HEK293 (cell line): ENCODE results near the gene ENTPD3.
A peak's percentile ranks its signal among the peaks of the same experiment; 100 is the strongest.

Experiments
- CTCF ChIA-PET: fragments of 350-600 bp; formaldehyde crosslinking; extraction: SDS; loops from one replicate; lab custom pipeline; 2021; ENCODE audit warnings: antibody characterized with exemption; lab: Yijun Ruan, JAX
- POLR2A ChIA-PET: fragments of 300-600 bp; formaldehyde crosslinking; extraction: SDS; loops from one replicate; lab custom pipeline; 2020; ENCODE audit warnings: antibody characterized with exemption, inconsistent platforms; lab: Yijun Ruan, JAX
- H3K27ac ChIP-seq: fragments of 200-500 bp; sonication (Bioruptor generic); 2 replicates; pipeline ENCODE4 v1.5.1; 2014; ENCODE audit warnings: low read depth, low read length, control low read depth, inconsistent platforms; ENCODE audit errors: extremely low read depth
- H3K36me3 ChIP-seq, 2 experiments: fragments of 200-500 bp in 1 of 2; sonication (Bioruptor generic) in 1 of 2; 1 replicate in 1 of 2; 2 replicates in 1 of 2; pipeline ENCODE4 v1.5.1; 2014 to 2017; ENCODE audit warnings: inconsistent platforms in 2 of 2, low read length in 2 of 2; ENCODE audit not compliant: control insufficient read depth in 2 of 2, insufficient read depth in 1 of 2
- H3K4me1 ChIP-seq: fragments of 200-500 bp; sonication (Bioruptor generic); 2 replicates; pipeline ENCODE4 v1.5.1; 2014; ENCODE audit warnings: mild to moderate bottlenecking, low read length, inconsistent platforms; ENCODE audit not compliant: control insufficient read depth, insufficient read depth
- H3K4me3 ChIP-seq: 2 replicates; pipeline ENCODE4 v1.5.1; 2011; ENCODE audit warnings: low read depth, mild to moderate bottlenecking, control low read depth, low read length, moderate library complexity
- H3K9me3 ChIP-seq: fragments of 200-500 bp; sonication (Bioruptor generic); 2 replicates; pipeline ENCODE4 v1.5.1; 2014; ENCODE audit warnings: low read depth, low read length, inconsistent platforms; ENCODE audit not compliant: control insufficient read depth, insufficient read depth
- BCL11A ChIP-seq: fragments of 450-650 bp; formaldehyde crosslinking; IDR thresholded peaks from 2 replicates; pipeline ENCODE4 v1.5.1; 2016; ENCODE audit warnings: low read depth, missing biosample characterization, missing genetic modification characterization
- FEZF1 ChIP-seq: fragments of 450-650 bp; formaldehyde crosslinking; IDR thresholded peaks from 2 replicates; pipeline ENCODE4 v1.5.1; 2016; ENCODE audit warnings: missing biosample characterization, missing genetic modification characterization
- GFI1B ChIP-seq: fragments of 450-650 bp; formaldehyde crosslinking; IDR thresholded peaks from 2 replicates; pipeline ENCODE4 v1.5.1; 2016; ENCODE audit warnings: missing biosample characterization, missing genetic modification characterization
- IKZF3 ChIP-seq: fragments of 450-650 bp; IDR thresholded peaks from 2 replicates; pipeline ENCODE4 v1.5.0; 2018; ENCODE audit warnings: missing biosample characterization, mild to moderate bottlenecking, missing genetic modification characterization, moderate library complexity
- SALL2 ChIP-seq: fragments of 450-650 bp; formaldehyde crosslinking; IDR thresholded peaks from 2 replicates; pipeline ENCODE4 v1.5.0; 2017; ENCODE audit warnings: missing biosample characterization, mild to moderate bottlenecking, missing genetic modification characterization, borderline replicate concordance
- YY1 ChIP-seq: fragments of 450-650 bp; formaldehyde crosslinking; IDR thresholded peaks from 2 replicates; pipeline ENCODE4 v1.5.1; 2018; ENCODE audit warnings: missing biosample characterization, missing genetic modification characterization
- ZNF121 ChIP-seq: fragments of 450-650 bp; formaldehyde crosslinking; IDR thresholded peaks from 2 replicates; pipeline ENCODE4 v1.5.1; 2016; ENCODE audit warnings: missing biosample characterization, missing genetic modification characterization
- ZNF138 ChIP-seq: fragments of 450-650 bp; formaldehyde crosslinking; IDR thresholded peaks from 2 replicates; pipeline ENCODE4 v1.5.1; 2016; ENCODE audit warnings: missing biosample characterization, missing genetic modification characterization, borderline replicate concordance
- ZNF140 ChIP-seq: fragments of 450-650 bp; formaldehyde crosslinking; IDR thresholded peaks from 2 replicates; pipeline ENCODE4 v1.5.1; 2016; ENCODE audit warnings: missing biosample characterization, missing genetic modification characterization
- ZNF221 ChIP-seq: fragments of 450-650 bp; formaldehyde crosslinking; IDR thresholded peaks from 2 replicates; pipeline ENCODE4 v1.5.1; 2017; ENCODE audit warnings: missing biosample characterization, missing genetic modification characterization, borderline replicate concordance
- ZNF23 ChIP-seq: fragments of 450-650 bp; formaldehyde crosslinking; IDR thresholded peaks from 2 replicates; pipeline ENCODE4 v1.5.1; 2016; ENCODE audit warnings: missing biosample characterization, missing genetic modification characterization, borderline replicate concordance
- ZNF24 ChIP-seq: fragments of 450-650 bp; formaldehyde crosslinking; IDR thresholded peaks from 2 replicates; pipeline ENCODE4 v1.5.1; 2016; ENCODE audit warnings: missing biosample characterization, missing genetic modification characterization
- ZNF248 ChIP-seq: fragments of 450-650 bp; formaldehyde crosslinking; IDR thresholded peaks from 2 replicates; pipeline ENCODE4 v1.5.1; 2017; ENCODE audit warnings: missing biosample characterization, missing genetic modification characterization
- ZNF391 ChIP-seq: fragments of 450-650 bp; formaldehyde crosslinking; IDR thresholded peaks from 2 replicates; pipeline ENCODE4 v1.5.1; 2016; ENCODE audit warnings: low read depth, missing biosample characterization, missing genetic modification characterization, borderline replicate concordance
- ZNF404 ChIP-seq: fragments of 450-650 bp; formaldehyde crosslinking; IDR thresholded peaks from 2 replicates; pipeline ENCODE4 v1.5.1; 2017; ENCODE audit warnings: missing biosample characterization, missing genetic modification characterization
- ZNF426 ChIP-seq: fragments of 450-650 bp; formaldehyde crosslinking; IDR thresholded peaks from 2 replicates; pipeline ENCODE4 v1.5.1; 2017; ENCODE audit warnings: missing biosample characterization, missing genetic modification characterization, mild to moderate bottlenecking, inconsistent platforms, moderate library complexity
- ZNF510 ChIP-seq: fragments of 450-650 bp; formaldehyde crosslinking; IDR thresholded peaks from 2 replicates; pipeline ENCODE4 v1.5.1; 2018; ENCODE audit warnings: mild to moderate bottlenecking, missing genetic modification characterization, missing biosample characterization; ENCODE audit not compliant: insufficient replicate concordance
- ZNF521 ChIP-seq: fragments of 450-650 bp; formaldehyde crosslinking; IDR thresholded peaks from 2 replicates; pipeline ENCODE4 v1.5.1; 2017; ENCODE audit warnings: missing biosample characterization, mild to moderate bottlenecking, missing genetic modification characterization
- ZNF610 ChIP-seq: fragments of 450-650 bp; formaldehyde crosslinking; IDR thresholded peaks from 2 replicates; pipeline ENCODE4 v1.5.1; 2016; ENCODE audit warnings: missing biosample characterization, missing genetic modification characterization, borderline replicate concordance
- ZNF623 ChIP-seq: fragments of 450-650 bp; formaldehyde crosslinking; IDR thresholded peaks from 2 replicates; pipeline ENCODE4 v1.5.1; 2016; ENCODE audit warnings: missing biosample characterization, missing genetic modification characterization
- ZNF660 ChIP-seq: fragments of 450-650 bp; IDR thresholded peaks from 2 replicates; pipeline ENCODE4 v1.5.1; 2018; ENCODE audit warnings: missing biosample characterization, mild to moderate bottlenecking, missing genetic modification characterization
- ZNF677 ChIP-seq: fragments of 450-650 bp; IDR thresholded peaks from 2 replicates; pipeline ENCODE4 v1.5.0; 2018; ENCODE audit warnings: missing biosample characterization, mild to moderate bottlenecking, missing genetic modification characterization, moderate library complexity
- TF ChIP-seq, protein P1 (sequence below): fragments of 450-650 bp; formaldehyde crosslinking; IDR thresholded peaks from 2 replicates; pipeline ENCODE4 v1.5.1; 2016; ENCODE audit warnings: missing biosample characterization, missing genetic modification characterization
- TF ChIP-seq, protein P2 (sequence below): fragments of 450-650 bp; formaldehyde crosslinking; IDR thresholded peaks from 2 replicates; pipeline ENCODE4 v1.5.1; 2017; ENCODE audit warnings: missing biosample characterization, missing genetic modification characterization
- TF ChIP-seq, protein P3 (sequence below): fragments of 450-650 bp; formaldehyde crosslinking; IDR thresholded peaks from 2 replicates; pipeline ENCODE4 v1.5.1; 2016; ENCODE audit warnings: missing biosample characterization, missing genetic modification characterization, low read depth
- TF ChIP-seq, protein P4 (sequence below): sonication (generic); formaldehyde crosslinking; IDR thresholded peaks from 2 replicates; pipeline ENCODE4 v1.8.1; 2022; ENCODE audit warnings: mild to moderate bottlenecking, moderate library complexity, missing genetic modification reagents

Gene ENTPD3

DNA sequence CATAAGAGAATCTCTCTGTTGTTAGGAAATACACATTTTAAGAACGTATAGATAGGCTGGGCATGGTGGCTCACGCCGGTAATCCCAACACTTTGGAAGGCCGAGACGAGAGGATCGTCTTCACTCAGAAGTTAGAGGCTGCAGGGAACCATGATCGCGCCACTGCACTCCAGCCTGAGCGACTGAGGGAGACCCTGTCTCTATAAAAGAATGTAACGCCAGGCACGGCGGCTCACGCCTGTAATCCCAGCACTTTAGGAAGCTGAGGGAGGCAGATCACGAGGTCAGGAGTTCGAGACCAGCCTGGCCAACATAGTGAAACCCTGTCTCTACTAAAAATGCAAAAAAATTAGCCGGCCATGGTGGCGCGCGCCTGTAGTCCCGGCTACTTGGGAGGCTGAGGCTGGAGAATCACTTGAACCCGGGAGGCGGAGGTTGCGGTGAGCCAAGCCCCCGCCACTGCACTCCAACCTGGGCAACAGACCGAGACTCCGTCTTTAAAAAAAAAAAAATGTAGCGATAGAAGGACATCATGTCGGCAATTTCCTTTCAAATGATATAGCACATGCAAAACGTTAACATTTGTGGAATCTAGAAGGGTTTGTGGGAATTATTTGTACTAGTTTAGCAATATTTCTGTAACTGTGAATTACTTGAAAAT lies 69.4 kb downstream of the ENTPD3 start:
- H3K4me1 ChIP-seq, result no peaks in the 10 kb centered on the region
- H3K27ac ChIP-seq, result no peak overlapping the region
- peaks cover 24 to 38% of the 10 kb centered on the region in 2 experiments; a peak in 2 of 3 replicates for H3K36me3 ChIP-seq
- TF ChIP-seq ZNF660 (no peak), ZNF610 (tag by site-specific recombination) (no peak), ZNF404 (tag by site-specific recombination) (no peak), BCL11A (tag by site-specific recombination) (no peak), ZNF391 (tag by site-specific recombination) (no peak), ZNF121 (tag by site-specific recombination) (no peak), FEZF1 (tag by site-specific recombination) (no peak), ZNF426 (no peak), SALL2 (tag by site-specific recombination) (no peak), GFI1B (tag by site-specific recombination) (no peak), IKZF3 (tag by site-specific recombination) (no peak), ZNF677 (tag by site-specific recombination) (no peak), ZNF24 (no peak), YY1 (tag by site-specific recombination) (no peak)
- TF ChIP-seq, protein P1, sequence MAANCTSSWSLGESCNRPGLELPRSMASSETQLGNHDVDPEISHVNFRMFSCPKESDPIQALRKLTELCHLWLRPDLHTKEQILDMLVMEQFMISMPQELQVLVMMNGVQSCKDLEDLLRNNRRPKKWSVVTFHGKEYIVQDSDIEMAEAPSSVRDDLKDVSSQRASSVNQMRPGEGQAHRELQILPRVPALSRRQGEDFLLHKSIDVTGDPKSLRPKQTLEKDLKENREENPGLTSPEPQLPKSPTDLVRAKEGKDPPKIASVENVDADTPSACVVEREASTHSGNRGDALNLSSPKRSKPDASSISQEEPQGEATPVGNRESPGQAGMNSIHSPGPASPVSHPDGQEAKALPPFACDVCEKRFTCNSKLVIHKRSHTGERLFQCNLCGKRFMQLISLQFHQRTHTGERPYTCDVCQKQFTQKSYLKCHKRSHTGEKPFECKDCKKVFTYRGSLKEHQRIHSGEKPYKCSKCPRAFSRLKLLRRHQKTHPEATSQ (tag by site-specific recombination), result no peak
- TF ChIP-seq, protein P2, sequence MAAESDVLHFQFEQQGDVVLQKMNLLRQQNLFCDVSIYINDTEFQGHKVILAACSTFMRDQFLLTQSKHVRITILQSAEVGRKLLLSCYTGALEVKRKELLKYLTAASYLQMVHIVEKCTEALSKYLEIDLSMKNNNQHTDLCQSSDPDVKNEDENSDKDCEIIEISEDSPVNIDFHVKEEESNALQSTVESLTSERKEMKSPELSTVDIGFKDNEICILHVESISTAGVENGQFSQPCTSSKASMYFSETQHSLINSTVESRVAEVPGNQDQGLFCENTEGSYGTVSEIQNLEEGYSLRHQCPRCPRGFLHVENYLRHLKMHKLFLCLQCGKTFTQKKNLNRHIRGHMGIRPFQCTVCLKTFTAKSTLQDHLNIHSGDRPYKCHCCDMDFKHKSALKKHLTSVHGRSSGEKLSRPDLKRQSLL (tag by site-specific recombination), result no peak
- TF ChIP-seq, all 188 proteins: peak for 0
- H3K9me3 ChIP-seq, result no peaks in the 10 kb centered on the region
- CTCF ChIA-PET, result interaction anchor here (0.6 kb wide), 1 partner anchor 17 kb away, joined by 3 read pairs; no protein-coding TSS in a partner anchor
- POLR2A ChIA-PET, result interaction anchor here (0.6 to 1.9 kb wide), 11 partner anchors 8 to 482 kb away, joined by 3 to 15 read pairs (median 3); partner anchors contain the start of genes EIF1B, ZNF619, ZNF620 and ZNF621
- H3K4me3 ChIP-seq, result peak overlapping the region; percentile 90

DNA sequence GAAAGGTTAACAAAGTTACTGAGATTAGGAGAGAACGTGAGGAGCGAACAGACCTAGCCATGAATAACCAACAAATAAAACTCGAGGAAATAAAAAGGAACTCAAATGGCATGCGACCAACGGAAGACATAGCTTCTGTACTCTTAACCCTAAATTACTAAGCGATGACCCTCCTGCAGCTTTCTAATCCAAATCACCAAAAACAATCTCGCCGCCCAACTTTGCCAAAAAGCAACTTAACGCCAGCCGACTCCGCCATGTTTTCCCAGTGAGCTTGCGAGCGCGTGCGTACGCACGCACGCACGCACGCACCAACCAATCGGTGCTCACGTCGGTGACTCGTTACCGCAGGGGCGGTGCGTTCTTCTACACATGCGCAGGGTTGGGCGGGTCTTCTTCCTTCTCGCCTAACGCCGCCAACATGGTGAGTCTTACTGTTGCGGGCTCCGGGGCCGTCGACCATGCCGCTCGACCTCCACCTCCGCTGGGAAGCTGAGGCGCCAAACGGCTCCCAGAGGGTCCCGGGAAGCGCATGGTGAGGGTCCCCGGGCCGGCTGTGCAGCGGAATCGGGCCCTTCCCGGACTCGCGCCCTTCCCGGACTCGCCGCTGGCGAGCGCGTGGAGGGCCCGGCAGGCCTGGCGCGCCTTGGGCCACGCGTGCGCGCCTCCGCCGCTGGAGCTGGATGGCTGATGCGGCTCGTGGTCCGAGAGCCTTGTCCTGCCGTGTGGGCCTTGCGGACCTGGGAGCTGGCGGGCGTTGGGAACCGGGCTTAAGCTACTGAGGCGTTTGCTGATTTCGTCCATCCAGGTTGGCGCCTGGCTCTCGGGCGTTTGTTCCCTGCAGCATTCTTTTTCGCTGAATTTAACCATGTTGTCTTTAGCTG lies 70.2 kb downstream of the ENTPD3 start, which contains the start of gene RPL14:
RPL14 (plus strand) TSS at position 400 of the 884 bp plus-strand sequence; CDS start at position 533, 133 bp downstream.
- H3K4me1 ChIP-seq, result no peaks in the 10 kb centered on the region
- peak within 1 kb of the TSS; percentile 62; the same call in 1 of the 2 replicates for H3K27ac ChIP-seq
- ChIA-PET CTCF (interaction anchor here (0.6 to 0.7 kb wide), 2 partner anchors 17 to 227 kb away, joined by 3 read pairs; no protein-coding TSS in a partner anchor), POLR2A (interaction anchor here (0.6 to 1.9 kb wide), 11 partner anchors 9 to 481 kb away, joined by 3 to 15 read pairs (median 3); partner anchors contain the start of genes EIF1B, ZNF619, ZNF620 and ZNF621)
- peak within 1 kb of the TSS; percentile 90 for H3K4me3 ChIP-seq
- peaks cover 24 to 46% of the 10 kb centered on the region in 2 experiments; a peak in 2 of 3 replicates for H3K36me3 ChIP-seq
- H3K9me3 ChIP-seq, result no peaks in the 10 kb centered on the region
- TF ChIP-seq ZNF221 (tag by site-specific recombination) (no peak), ZNF521 (no peak), SALL2 (tag by site-specific recombination) (no peak), ZNF23 (tag by site-specific recombination) (no peak), ZNF140 (tag by site-specific recombination) (no peak), ZNF248 (tag by site-specific recombination) (no peak), ZNF623 (tag by site-specific recombination) (no peak), YY1 (tag by site-specific recombination) (0 out of 2 replicates have a peak, but pooled peaks have one; percentile 36), ZNF138 (tag by site-specific recombination) (no peak), ZNF510 (tag by site-specific recombination) (no peak)
- TF ChIP-seq, protein P3, sequence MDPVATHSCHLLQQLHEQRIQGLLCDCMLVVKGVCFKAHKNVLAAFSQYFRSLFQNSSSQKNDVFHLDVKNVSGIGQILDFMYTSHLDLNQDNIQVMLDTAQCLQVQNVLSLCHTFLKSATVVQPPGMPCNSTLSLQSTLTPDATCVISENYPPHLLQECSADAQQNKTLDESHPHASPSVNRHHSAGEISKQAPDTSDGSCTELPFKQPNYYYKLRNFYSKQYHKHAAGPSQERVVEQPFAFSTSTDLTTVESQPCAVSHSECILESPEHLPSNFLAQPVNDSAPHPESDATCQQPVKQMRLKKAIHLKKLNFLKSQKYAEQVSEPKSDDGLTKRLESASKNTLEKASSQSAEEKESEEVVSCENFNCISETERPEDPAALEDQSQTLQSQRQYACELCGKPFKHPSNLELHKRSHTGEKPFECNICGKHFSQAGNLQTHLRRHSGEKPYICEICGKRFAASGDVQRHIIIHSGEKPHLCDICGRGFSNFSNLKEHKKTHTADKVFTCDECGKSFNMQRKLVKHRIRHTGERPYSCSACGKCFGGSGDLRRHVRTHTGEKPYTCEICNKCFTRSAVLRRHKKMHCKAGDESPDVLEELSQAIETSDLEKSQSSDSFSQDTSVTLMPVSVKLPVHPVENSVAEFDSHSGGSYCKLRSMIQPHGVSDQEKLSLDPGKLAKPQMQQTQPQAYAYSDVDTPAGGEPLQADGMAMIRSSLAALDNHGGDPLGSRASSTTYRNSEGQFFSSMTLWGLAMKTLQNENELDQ (tag by site-specific recombination), result no peak
- TF ChIP-seq, protein P4, sequence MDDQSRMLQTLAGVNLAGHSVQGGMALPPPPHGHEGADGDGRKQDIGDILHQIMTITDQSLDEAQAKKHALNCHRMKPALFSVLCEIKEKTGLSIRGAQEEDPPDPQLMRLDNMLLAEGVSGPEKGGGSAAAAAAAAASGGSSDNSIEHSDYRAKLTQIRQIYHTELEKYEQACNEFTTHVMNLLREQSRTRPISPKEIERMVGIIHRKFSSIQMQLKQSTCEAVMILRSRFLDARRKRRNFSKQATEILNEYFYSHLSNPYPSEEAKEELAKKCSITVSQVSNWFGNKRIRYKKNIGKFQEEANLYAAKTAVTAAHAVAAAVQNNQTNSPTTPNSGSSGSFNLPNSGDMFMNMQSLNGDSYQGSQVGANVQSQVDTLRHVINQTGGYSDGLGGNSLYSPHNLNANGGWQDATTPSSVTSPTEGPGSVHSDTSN, result 0 out of 2 replicates have a peak, but pooled peaks have one; percentile 58
